ENCODE measurements around the gene ZCRB1.

The ZCRB1 gene

DNA sequence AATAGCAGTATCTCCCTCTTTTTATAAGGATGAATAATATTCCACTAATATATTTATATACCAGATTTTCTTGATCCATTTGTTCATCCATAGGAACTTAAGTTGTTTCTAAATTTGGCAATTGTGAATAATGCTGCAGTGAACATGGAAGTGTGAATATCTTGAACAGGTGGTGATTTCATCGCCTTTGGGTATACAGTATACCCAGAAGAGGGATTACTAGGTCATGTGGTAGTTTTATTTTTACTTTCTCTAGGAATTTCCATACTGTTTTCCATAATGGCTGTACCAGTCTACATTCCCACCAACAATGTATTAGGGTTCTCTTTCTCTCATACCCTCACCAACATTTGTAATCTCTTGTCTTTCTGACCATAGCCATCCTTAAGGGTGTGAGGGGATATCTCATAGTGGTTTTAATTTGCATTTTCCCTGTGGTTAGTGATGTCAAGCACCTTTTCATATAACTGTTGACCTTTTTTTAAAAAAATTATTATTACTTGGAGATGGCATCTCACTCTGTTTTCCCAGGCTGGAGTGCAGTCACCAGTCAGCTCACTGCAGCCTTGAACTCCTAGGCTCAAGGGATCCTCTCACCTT is 20.6 kb upstream of the ZCRB1 start:
- Histone ChIP-seq H3K27me3 (ENCODE audit: control insufficient read depth in 1 of 2, insufficient read depth in 1 of 2, low read length in 2 of 2) (no peaks in the 10 kb centered on the region), H3K4ac (ENCODE audit: low read depth in 1 of 2, low read length in 2 of 2) (no peak overlapping the region), H2BK12ac (ENCODE audit: low read length in 2 of 2) (no peak overlapping the region), H2BK15ac (ENCODE audit: low read depth, poor library complexity, severe bottlenecking) (no peak overlapping the region), H3K4me1 (ENCODE audit: control insufficient read depth, insufficient read depth, low read depth, low read length) (peaks cover 2% of the 10 kb centered on the region), H2AK5ac (ENCODE audit: low read length, severe bottlenecking) (no peak overlapping the region), H3K4me2 (ENCODE audit: low read length, poor library complexity, severe bottlenecking) (no peak overlapping the region), H3K14ac (ENCODE audit: low read length in 2 of 2) (no peak overlapping the region), H3K4me3 (ENCODE audit: insufficient read depth in 1 of 2, low read depth in 1 of 2, low read length in 2 of 2) (no peak overlapping the region), H4K91ac (ENCODE audit: low read length) (no peak overlapping the region), H2BK5ac (ENCODE audit: low read depth, low read length, poor library complexity, severe bottlenecking) (no peak overlapping the region), H3K18ac (ENCODE audit: low read depth in 1 of 2, low read length in 2 of 2) (no peak overlapping the region), H3K79me1 (replicated peaks; ENCODE audit: low read length, poor library complexity, severe bottlenecking) (peaks cover 4% of the 10 kb centered on the region), H3K9me3 (ENCODE audit: control insufficient read depth, low read length) (no peaks in the 10 kb centered on the region), H2AFZ (ENCODE audit: low read depth, low read length) (no peak overlapping the region), H2BK120ac (ENCODE audit: low read depth, low read length) (no peak overlapping the region), H4K8ac (ENCODE audit: low read length) (no peak overlapping the region), H3K9ac (ENCODE audit: low read length) (no peak overlapping the region), H3K36me3 (ENCODE audit: control insufficient read depth in 1 of 2, insufficient read depth in 2 of 2, low read depth in 1 of 2, low read length in 2 of 2) (peaks cover 5 to 8% of the 10 kb centered on the region in 2 experiments), H3K27ac (ENCODE audit: low read length, poor library complexity, severe bottlenecking) (no peak overlapping the region), H3K23ac (ENCODE audit: low read length in 2 of 2) (no peak overlapping the region)
- DNase-seq: no peak
- 100% methylated on average over 1 of the region's 1 CpG for WGBS

DNA sequence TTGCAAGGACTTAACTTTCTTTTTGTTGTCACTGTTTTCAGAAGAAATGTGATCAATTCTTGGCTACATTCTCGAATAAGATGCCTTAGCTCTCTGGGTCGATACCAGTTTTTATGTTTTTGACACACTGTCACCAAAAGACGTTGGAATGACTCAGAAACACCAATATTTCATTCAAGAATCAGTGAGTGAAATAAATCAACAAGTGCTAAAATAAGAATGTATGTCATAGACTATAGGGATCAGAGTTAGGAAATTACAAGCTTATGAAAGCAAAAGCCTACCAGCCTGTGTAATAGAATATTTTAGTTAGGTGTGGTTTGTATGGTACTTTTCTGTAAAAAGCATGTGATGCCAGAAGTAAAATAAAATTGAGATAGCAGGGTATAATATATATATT is 17.8 kb upstream of the ZCRB1 start:
- Histone ChIP-seq H3K9me3 (ENCODE audit: control insufficient read depth, low read length) (no peaks in the 10 kb centered on the region), H3K4ac (ENCODE audit: low read depth in 1 of 2, low read length in 2 of 2) (no peak overlapping the region), H3K27ac (ENCODE audit: low read length, poor library complexity, severe bottlenecking) (no peak overlapping the region), H3K4me1 (ENCODE audit: control insufficient read depth, insufficient read depth, low read depth, low read length) (peaks cover 2% of the 10 kb centered on the region), H3K4me2 (ENCODE audit: low read length, poor library complexity, severe bottlenecking) (no peak overlapping the region), H3K27me3 (ENCODE audit: control insufficient read depth in 1 of 2, insufficient read depth in 1 of 2, low read length in 2 of 2) (no peaks in the 10 kb centered on the region), H2BK15ac (ENCODE audit: low read depth, poor library complexity, severe bottlenecking) (no peak overlapping the region), H2AFZ (ENCODE audit: low read depth, low read length) (no peak overlapping the region), H3K79me1 (replicated peaks; ENCODE audit: low read length, poor library complexity, severe bottlenecking) (peaks cover 4% of the 10 kb centered on the region), H3K4me3 (ENCODE audit: insufficient read depth in 1 of 2, low read depth in 1 of 2, low read length in 2 of 2) (no peak overlapping the region), H2BK12ac (ENCODE audit: low read length in 2 of 2) (no peak overlapping the region), H3K9ac (ENCODE audit: low read length) (no peak overlapping the region), H2BK5ac (ENCODE audit: low read depth, low read length, poor library complexity, severe bottlenecking) (no peak overlapping the region), H2BK120ac (ENCODE audit: low read depth, low read length) (no peak overlapping the region), H3K36me3 (ENCODE audit: control insufficient read depth in 1 of 2, insufficient read depth in 2 of 2, low read depth in 1 of 2, low read length in 2 of 2) (peaks cover 3 to 10% of the 10 kb centered on the region in 2 experiments), H2AK5ac (ENCODE audit: low read length, severe bottlenecking) (no peak overlapping the region), H3K18ac (ENCODE audit: low read depth in 1 of 2, low read length in 2 of 2) (no peak overlapping the region), H4K91ac (ENCODE audit: low read length) (no peak overlapping the region), H3K23ac (ENCODE audit: low read length in 2 of 2) (no peak overlapping the region), H4K8ac (ENCODE audit: low read length) (no peak overlapping the region), H3K14ac (ENCODE audit: low read length in 2 of 2) (no peak overlapping the region)
- WGBS: 93% methylated on average over 2 of the region's 3 CpGs
- no peak for DNase-seq

DNA sequence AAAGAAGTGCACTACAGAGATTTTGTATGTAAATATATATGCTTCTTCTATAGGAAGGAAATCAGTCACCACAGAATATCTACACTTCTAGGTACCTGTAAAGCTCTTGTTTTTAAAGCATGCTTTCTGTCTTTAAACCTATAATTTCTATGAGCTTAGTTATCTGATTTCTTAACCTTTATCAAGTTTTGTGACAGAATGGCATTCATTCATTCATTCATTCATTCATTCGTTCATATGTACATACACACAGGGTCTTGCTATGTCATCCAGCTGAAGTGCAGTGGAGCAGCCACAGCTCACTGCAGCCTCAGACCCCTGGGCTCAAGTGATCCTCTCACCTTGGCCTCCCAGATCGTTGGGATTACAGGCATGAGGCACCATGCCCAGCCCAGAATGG is 16.1 kb upstream of the ZCRB1 start:
- Histone ChIP-seq H2BK120ac (ENCODE audit: low read depth, low read length) (no peak overlapping the region), H4K91ac (ENCODE audit: low read length) (no peak overlapping the region), H3K4me3 (ENCODE audit: insufficient read depth in 1 of 2, low read depth in 1 of 2, low read length in 2 of 2) (no peak overlapping the region), H3K27me3 (ENCODE audit: control insufficient read depth in 1 of 2, insufficient read depth in 1 of 2, low read length in 2 of 2) (no peaks in the 10 kb centered on the region), H2BK5ac (ENCODE audit: low read depth, low read length, poor library complexity, severe bottlenecking) (no peak overlapping the region), H2BK15ac (ENCODE audit: low read depth, poor library complexity, severe bottlenecking) (no peak overlapping the region), H3K14ac (ENCODE audit: low read length in 2 of 2) (no peak overlapping the region), H3K79me1 (replicated peaks; ENCODE audit: low read length, poor library complexity, severe bottlenecking) (peaks cover 8% of the 10 kb centered on the region), H3K4ac (ENCODE audit: low read depth in 1 of 2, low read length in 2 of 2) (no peak overlapping the region), H2AK5ac (ENCODE audit: low read length, severe bottlenecking) (no peak overlapping the region), H3K4me1 (ENCODE audit: control insufficient read depth, insufficient read depth, low read depth, low read length) (peaks cover 2% of the 10 kb centered on the region), H3K9me3 (ENCODE audit: control insufficient read depth, low read length) (no peaks in the 10 kb centered on the region), H3K18ac (ENCODE audit: low read depth in 1 of 2, low read length in 2 of 2) (no peak overlapping the region), H3K9ac (ENCODE audit: low read length) (no peak overlapping the region), H3K27ac (ENCODE audit: low read length, poor library complexity, severe bottlenecking) (no peak overlapping the region), H3K4me2 (ENCODE audit: low read length, poor library complexity, severe bottlenecking) (no peak overlapping the region), H2BK12ac (ENCODE audit: low read length in 2 of 2) (no peak overlapping the region), H4K8ac (ENCODE audit: low read length) (peak overlapping the region; percentile 54), H3K36me3 (ENCODE audit: control insufficient read depth in 1 of 2, insufficient read depth in 2 of 2, low read depth in 1 of 2, low read length in 2 of 2) (peaks cover 13 to 18% of the 10 kb centered on the region in 2 experiments), H2AFZ (ENCODE audit: low read depth, low read length) (no peak overlapping the region), H3K23ac (ENCODE audit: low read length in 2 of 2) (no peak overlapping the region)
- 91% methylated on average over 2 of the region's 2 CpGs for WGBS
- no peak for DNase-seq

DNA sequence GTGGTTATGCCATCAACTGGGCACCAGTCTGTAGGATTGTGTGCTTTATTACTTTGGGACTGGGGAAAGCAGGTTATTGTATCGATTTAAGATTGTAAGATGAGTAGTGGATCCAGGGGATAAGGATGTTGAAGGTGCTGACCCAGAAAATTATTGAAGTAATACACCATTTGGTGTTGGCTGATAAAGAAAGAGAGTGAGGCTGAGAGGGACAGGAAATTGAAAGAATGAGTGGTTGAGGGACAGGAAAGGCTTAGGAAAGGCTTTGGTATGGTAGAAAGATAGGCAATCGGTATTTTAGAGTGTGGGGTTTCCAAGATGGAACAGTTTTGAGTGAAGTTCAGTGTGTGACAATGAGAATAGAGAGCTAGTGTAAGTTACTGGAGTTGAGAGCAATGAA is 12.4 kb upstream of the ZCRB1 start:
- Histone ChIP-seq H3K36me3 (ENCODE audit: control insufficient read depth in 1 of 2, insufficient read depth in 2 of 2, low read depth in 1 of 2, low read length in 2 of 2) (peaks cover 13 to 27% of the 10 kb centered on the region in 2 experiments), H3K27ac (ENCODE audit: low read length, poor library complexity, severe bottlenecking) (no peak overlapping the region), H4K91ac (ENCODE audit: low read length) (no peak overlapping the region), H3K79me1 (replicated peaks; ENCODE audit: low read length, poor library complexity, severe bottlenecking) (peaks cover 11% of the 10 kb centered on the region), H3K9ac (ENCODE audit: low read length) (no peak overlapping the region), H3K27me3 (ENCODE audit: control insufficient read depth in 1 of 2, insufficient read depth in 1 of 2, low read length in 2 of 2) (no peaks in the 10 kb centered on the region), H2BK15ac (ENCODE audit: low read depth, poor library complexity, severe bottlenecking) (no peak overlapping the region), H3K23ac (ENCODE audit: low read length in 2 of 2) (no peak overlapping the region), H3K4me2 (ENCODE audit: low read length, poor library complexity, severe bottlenecking) (no peak overlapping the region), H3K18ac (ENCODE audit: low read depth in 1 of 2, low read length in 2 of 2) (no peak overlapping the region), H3K14ac (ENCODE audit: low read length in 2 of 2) (no peak overlapping the region), H2AFZ (ENCODE audit: low read depth, low read length) (no peak overlapping the region), H2BK12ac (ENCODE audit: low read length in 2 of 2) (no peak overlapping the region), H4K8ac (ENCODE audit: low read length) (no peak overlapping the region), H2AK5ac (ENCODE audit: low read length, severe bottlenecking) (no peak overlapping the region), H3K4me1 (ENCODE audit: control insufficient read depth, insufficient read depth, low read depth, low read length) (peaks cover 2% of the 10 kb centered on the region), H2BK5ac (ENCODE audit: low read depth, low read length, poor library complexity, severe bottlenecking) (no peak overlapping the region), H2BK120ac (ENCODE audit: low read depth, low read length) (no peak overlapping the region), H3K4me3 (ENCODE audit: insufficient read depth in 1 of 2, low read depth in 1 of 2, low read length in 2 of 2) (no peak overlapping the region), H3K9me3 (ENCODE audit: control insufficient read depth, low read length) (no peaks in the 10 kb centered on the region), H3K4ac (ENCODE audit: low read depth in 1 of 2, low read length in 2 of 2) (no peak overlapping the region)
- no peak for DNase-seq
- over 99% methylated on average over 2 of the region's 2 CpGs for WGBS

Data from mesenchymal stem cell (in vitro differentiated cells and primary cell).